A673 (cell line): ENCODE data around the gene NUP107. TPM values are rescaled to one million over a fixed set of nuclear protein-coding genes. Genes with fewer than 3 reads are reported as not detected.

ENCODE experiments used
- BruUV-seq: library from RNA; stranded (reverse); fragments of 400-500 nt; replicated peaks from 2 replicates; lab custom pipeline; 2021; lab: Mats Ljungman, UMichigan
- CTCF ChIA-PET: fragments of 300-600 bp; sonication (Branson Sonifier 250); formaldehyde crosslinking; loops from one replicate; lab custom pipeline; 2022; ENCODE audit warnings: antibody characterized with exemption; lab: Charles Lee
- POLR2A ChIA-PET: fragments of 300-600 bp; sonication (Branson Sonifier 250); formaldehyde crosslinking; loops from one replicate; lab custom pipeline; 2022; ENCODE audit warnings: antibody characterized with exemption; ENCODE audit not compliant: low non-redundant PET; lab: Charles Lee
- DNase-seq: peaks from one replicate; pipeline ENCODE4 v3.0.0-alpha.2; 2015; ENCODE audit warnings: low spot score
- H3K27ac ChIP-seq: fragments of 200-600 bp; sonication (generic); 2 replicates; pipeline ENCODE4 v1.5.1; 2016; ENCODE audit warnings: mixed run types, low read depth, mild to moderate bottlenecking, mixed read lengths, antibody characterized with exemption, low read length; ENCODE audit not compliant: poor library complexity, severe bottlenecking
- H3K27me3 ChIP-seq: fragments of 200-600 bp; sonication (generic); replicated peaks from 2 replicates; pipeline ENCODE4 v1.6.1; 2017; ENCODE audit warnings: mixed run types, low read depth, mild to moderate bottlenecking, mixed read lengths, antibody characterized with exemption, low read length; ENCODE audit not compliant: insufficient read depth, poor library complexity
- H3K36me3 ChIP-seq: fragments of 200-600 bp; sonication (generic); 2 replicates; pipeline ENCODE4 v1.6.1; 2016; ENCODE audit warnings: mixed run types, mild to moderate bottlenecking, mixed read lengths, antibody characterized with exemption, low read length; ENCODE audit not compliant: insufficient read depth, poor library complexity, severe bottlenecking
- H3K4me1 ChIP-seq: fragments of 200-600 bp; sonication (generic); 2 replicates; pipeline ENCODE4 v1.6.1; 2017; ENCODE audit warnings: mixed run types, mild to moderate bottlenecking, mixed read lengths, antibody characterized with exemption, low read length; ENCODE audit not compliant: insufficient read depth, poor library complexity, severe bottlenecking
- H3K4me3 ChIP-seq: fragments of 200-600 bp; sonication (generic); 2 replicates; pipeline ENCODE4 v1.5.1; 2016; ENCODE audit warnings: low read depth, mixed run types, mild to moderate bottlenecking, mixed read lengths, low read length; ENCODE audit not compliant: poor library complexity, severe bottlenecking
- H3K9me3 ChIP-seq: fragments of 200-600 bp; sonication (generic); 2 replicates; pipeline ENCODE4 v1.6.1; 2016; ENCODE audit warnings: mixed run types, low read depth, mild to moderate bottlenecking, mixed read lengths, antibody characterized with exemption, low read length; ENCODE audit not compliant: poor library complexity, severe bottlenecking
- EZH2 ChIP-seq: fragments of 200-600 bp; sonication (generic); IDR thresholded peaks from 2 replicates; pipeline ENCODE4 v1.6.1; 2017; ENCODE audit warnings: borderline replicate concordance, low read depth, mild to moderate bottlenecking, mixed read lengths, antibody characterized with exemption, low read length; ENCODE audit not compliant: poor library complexity, severe bottlenecking
- intact Hi-C: fragments of 100-400 bp; cut with micrococcal nuclease; formaldehyde crosslinking; loops from one replicate; pipeline ENCODE4 v1.10.0; 2022; ENCODE audit not compliant: unreplicated experiment
- total RNA-seq: library from RNA; stranded (reverse); gene quantifications from 2 replicates; pipeline ENCODE4 v1.2.3, GENCODE V29; 2021
- TF ChIP-seq, protein P1 (sequence below): fragments of 300-800, 200-600 bp; sonication (generic); conservative IDR thresholded peaks from 2 replicates; pipeline ENCODE4 v1.5.1; 2017; ENCODE audit warnings: low read depth, mild to moderate bottlenecking, antibody characterized with exemption, low read length, moderate library complexity, mixed read lengths

Gene NUP107
- total RNA-seq, 1 experiment from 2014 or later, result 127 TPM

DNA sequence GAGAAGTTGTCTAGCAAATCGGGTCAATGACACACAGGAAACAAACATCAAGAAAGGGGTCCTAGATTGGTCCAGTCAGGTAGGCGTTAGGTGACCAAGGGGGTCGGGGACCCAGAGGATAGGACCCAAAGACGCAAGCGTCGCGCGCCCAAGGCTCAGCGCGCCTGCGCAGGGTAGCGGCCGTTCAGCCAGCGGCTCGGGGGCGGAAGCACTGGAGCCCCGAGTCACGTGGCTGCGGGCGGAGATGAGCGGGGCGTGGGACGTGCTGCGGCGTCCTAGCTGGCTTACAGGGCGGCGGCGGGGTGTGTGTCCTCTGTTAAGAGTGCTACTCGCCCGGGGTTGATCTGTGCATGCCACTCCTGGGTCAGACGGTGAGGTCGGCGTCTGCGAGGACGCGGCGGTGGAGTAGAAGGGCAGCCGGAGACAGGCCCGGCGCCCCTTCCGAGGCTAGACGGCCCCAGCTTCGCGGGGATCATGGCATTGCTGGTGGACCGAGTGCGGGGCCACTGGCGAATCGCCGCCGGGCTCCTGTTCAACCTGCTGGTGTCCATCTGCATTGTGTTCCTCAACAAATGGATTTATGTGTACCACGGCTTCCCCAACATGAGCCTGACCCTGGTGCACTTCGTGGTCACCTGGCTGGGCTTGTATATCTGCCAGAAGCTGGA lies 59.3 kb downstream of the NUP107 start, which contains the start of gene SLC35E3:
Gene SLC35E3 (plus strand): TSS at position 273 of the 668 bp plus-strand sequence. CDS start 202 bp downstream, at position 475.
- intact Hi-C loops, result no loop called here
- no peak for TF ChIP-seq EZH2
- TF ChIP-seq, protein P1, sequence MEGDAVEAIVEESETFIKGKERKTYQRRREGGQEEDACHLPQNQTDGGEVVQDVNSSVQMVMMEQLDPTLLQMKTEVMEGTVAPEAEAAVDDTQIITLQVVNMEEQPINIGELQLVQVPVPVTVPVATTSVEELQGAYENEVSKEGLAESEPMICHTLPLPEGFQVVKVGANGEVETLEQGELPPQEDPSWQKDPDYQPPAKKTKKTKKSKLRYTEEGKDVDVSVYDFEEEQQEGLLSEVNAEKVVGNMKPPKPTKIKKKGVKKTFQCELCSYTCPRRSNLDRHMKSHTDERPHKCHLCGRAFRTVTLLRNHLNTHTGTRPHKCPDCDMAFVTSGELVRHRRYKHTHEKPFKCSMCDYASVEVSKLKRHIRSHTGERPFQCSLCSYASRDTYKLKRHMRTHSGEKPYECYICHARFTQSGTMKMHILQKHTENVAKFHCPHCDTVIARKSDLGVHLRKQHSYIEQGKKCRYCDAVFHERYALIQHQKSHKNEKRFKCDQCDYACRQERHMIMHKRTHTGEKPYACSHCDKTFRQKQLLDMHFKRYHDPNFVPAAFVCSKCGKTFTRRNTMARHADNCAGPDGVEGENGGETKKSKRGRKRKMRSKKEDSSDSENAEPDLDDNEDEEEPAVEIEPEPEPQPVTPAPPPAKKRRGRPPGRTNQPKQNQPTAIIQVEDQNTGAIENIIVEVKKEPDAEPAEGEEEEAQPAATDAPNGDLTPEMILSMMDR, result no peak
- CTCF ChIA-PET, result interaction anchor here (0.6 kb wide), 1 partner anchor 8 kb away, joined by 4 read pairs; no protein-coding TSS in a partner anchor
- DNase-seq, result peak; percentile 97
- Histone ChIP-seq H3K4me3 (peak within 1 kb of the TSS; percentile 75), H3K27ac (peak within 1 kb of the TSS; percentile 73), H3K9me3 (no peaks in the 10 kb centered on the region), H3K27me3 (no peaks in the 10 kb centered on the region), H3K4me1 (peaks cover 14% of the 10 kb centered on the region), H3K36me3 (peaks cover 6% of the 10 kb centered on the region)
- POLR2A ChIA-PET, result no interaction called here
- BruUV-seq, result TSS peak; percentile 45

DNA sequence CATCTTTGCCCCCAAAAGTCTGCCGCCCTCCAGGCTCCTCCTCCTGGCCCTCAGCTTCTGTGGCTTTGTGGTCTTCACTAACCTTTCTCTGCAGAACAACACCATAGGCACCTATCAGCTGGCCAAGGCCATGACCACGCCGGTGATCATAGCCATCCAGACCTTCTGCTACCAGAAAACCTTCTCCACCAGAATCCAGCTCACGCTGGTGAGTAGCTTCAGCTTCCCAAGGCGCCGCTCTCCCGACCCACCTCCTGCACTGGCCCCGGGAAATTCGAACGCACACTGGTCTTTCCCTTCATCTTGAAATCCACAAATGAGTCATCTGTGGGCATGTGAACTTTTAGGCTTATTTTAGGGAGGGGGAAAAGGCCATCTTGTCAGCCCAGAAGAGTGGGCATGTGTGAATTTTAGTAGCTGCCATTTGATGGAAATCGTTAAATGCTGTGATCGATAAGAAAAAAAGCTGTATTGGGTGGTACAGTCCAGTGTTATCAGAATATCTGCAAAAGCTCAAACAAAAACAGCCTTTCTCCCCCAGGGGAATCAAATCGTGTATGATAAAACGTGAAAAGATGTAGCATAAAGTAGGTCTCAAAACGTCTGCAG lies 59.9 kb downstream of the NUP107 start:
- peaks cover 14% of the 10 kb centered on the region for H3K4me1 ChIP-seq
- H3K27me3 ChIP-seq, result no peaks in the 10 kb centered on the region
- peak; percentile 53 for DNase-seq
- ChIA-PET POLR2A (interaction anchor here (0.6 kb wide), 1 partner anchor 25 kb away, joined by 7 read pairs; no protein-coding TSS in a partner anchor), CTCF (interaction anchor here (0.6 kb wide), 1 partner anchor 9 kb away, joined by 4 read pairs; no protein-coding TSS in a partner anchor)
- peaks cover 6% of the 10 kb centered on the region for H3K36me3 ChIP-seq
- no peaks in the 10 kb centered on the region for H3K9me3 ChIP-seq
- H3K27ac ChIP-seq, result peak overlapping the region; percentile 73
- peak overlapping the region; percentile 75 for H3K4me3 ChIP-seq
- TF ChIP-seq, protein P1, result no peak
- TF ChIP-seq EZH2, result no peak
- no TSS peak for BruUV-seq
- intact Hi-C loops, result no loop called here

DNA sequence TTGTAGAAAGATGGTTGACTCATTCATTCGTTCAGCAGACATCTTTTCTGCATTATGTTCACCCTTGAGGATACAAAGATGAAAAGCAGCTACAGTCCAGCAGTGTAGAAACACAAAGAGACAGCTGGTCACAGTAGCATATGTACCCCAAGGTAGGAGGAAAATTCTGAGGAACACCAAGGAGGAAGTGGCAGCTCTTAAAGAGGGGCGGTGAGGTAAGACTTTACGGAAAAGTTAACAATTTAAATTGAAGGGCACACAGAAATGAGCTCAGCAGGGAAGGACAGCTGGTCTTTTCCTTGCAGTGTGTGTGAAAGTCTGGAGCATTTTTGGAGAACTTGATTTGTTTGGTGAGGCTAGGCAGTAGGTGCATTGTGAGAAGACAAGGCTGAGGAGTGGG lies 62.7 kb downstream of the NUP107 start:
- no peaks in the 10 kb centered on the region for H3K27me3 ChIP-seq
- no peak overlapping the region for H3K27ac ChIP-seq
- BruUV-seq, result no TSS peak
- H3K36me3 ChIP-seq, result peaks cover 4% of the 10 kb centered on the region
- ChIA-PET CTCF (no interaction called here), POLR2A (no interaction called here)
- TF ChIP-seq EZH2, result no peak
- TF ChIP-seq, protein P1, result no peak
- H3K4me3 ChIP-seq, result no peak overlapping the region
- no peak for DNase-seq
- intact Hi-C loops, result no loop called here
- H3K4me1 ChIP-seq, result peaks cover 14% of the 10 kb centered on the region
- no peaks in the 10 kb centered on the region for H3K9me3 ChIP-seq
